ENCODE data around the gene IQSEC3. TPM values are rescaled to one million over a fixed set of nuclear protein-coding genes. Genes with fewer than 3 reads are reported as not detected.

Gene IQSEC3
- total RNA-seq, 1 experiment from 2014 or later = 0.55 TPM

DNA sequence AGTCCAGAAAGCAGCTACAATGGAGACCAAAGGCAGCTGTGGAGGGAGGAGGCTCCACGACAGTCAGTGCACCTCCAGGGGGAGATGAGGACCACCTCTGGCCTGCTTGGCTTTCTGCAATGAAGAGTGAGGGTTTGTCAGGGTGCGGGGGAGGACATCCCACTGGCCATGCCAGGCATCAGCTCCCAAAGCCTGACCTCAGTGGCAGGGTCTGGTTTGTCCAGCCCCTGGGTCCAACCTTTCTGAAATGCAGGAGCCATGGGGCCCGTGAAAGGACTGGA is 112.2 kb downstream of the IQSEC3 start:
- Histone ChIP-seq H4K20me1 (ENCODE audit: control insufficient read depth, insufficient read depth, insufficient read length) (no peaks in the 10 kb centered on the region), H3K79me1 (ENCODE audit: insufficient read depth, low read depth, low read length, poor library complexity, severe bottlenecking) (no peaks in the 10 kb centered on the region), H3K18ac (ENCODE audit: insufficient read length, low read depth, low read length) (no peak overlapping the region), H2BK20ac (ENCODE audit: low read depth, low read length, poor library complexity, severe bottlenecking) (no peak overlapping the region), H3K27me3 (ENCODE audit: insufficient read depth, low read length) (no peaks in the 10 kb centered on the region), H3K23me2 (ENCODE audit: insufficient read length, low read depth, low read length, poor library complexity, severe bottlenecking) (no peaks in the 10 kb centered on the region), H2BK12ac (ENCODE audit: insufficient read length, low read depth, low read length) (no peak overlapping the region), H3K23ac (ENCODE audit: insufficient read length, low read depth, low read length) (no peak overlapping the region), H3T11ph (ENCODE audit: low read length) (no peak overlapping the region), H4K91ac (ENCODE audit: insufficient read length, low read depth, low read length) (no peak overlapping the region), H3K9me3 (ENCODE audit: control insufficient read depth, low read depth, low read length) (no peaks in the 10 kb centered on the region), H3K4me1 (ENCODE audit: insufficient read depth, low read length) (peaks cover 4% of the 10 kb centered on the region; the same call in 1 of the 2 replicates), H2BK120ac (ENCODE audit: low read depth, low read length, poor library complexity, severe bottlenecking) (no peak overlapping the region), H2BK15ac (ENCODE audit: low read depth, low read length) (no peak overlapping the region), H4K5ac (ENCODE audit: insufficient read length, low read depth, low read length) (no peak overlapping the region), H3K4ac (ENCODE audit: low read depth, low read length) (no peak overlapping the region), H2BK5ac (ENCODE audit: insufficient read length, low read length) (no peak overlapping the region), H2AFZ (ENCODE audit: low read length) (no peak overlapping the region), H3K9ac (ENCODE audit: extremely low read depth, insufficient read length, low read length) (no peak overlapping the region), H3K4me2 (ENCODE audit: insufficient read depth, insufficient read length, low read length) (no peak overlapping the region), H2AK5ac (ENCODE audit: insufficient read length, low read length) (no peak overlapping the region), H3K56ac (ENCODE audit: insufficient read length, low read depth, low read length) (no peak overlapping the region), H4K8ac (replicated peaks; ENCODE audit: insufficient read length, low read depth, low read length) (peak overlapping the region; percentile 39), H3K14ac (ENCODE audit: insufficient read depth, low read length) (peak overlapping the region; percentile 49; the same call in 1 of the 2 replicates), H3K27ac (ENCODE audit: insufficient read length, low read depth, low read length) (no peak overlapping the region), H3K79me2 (ENCODE audit: insufficient read depth, low read length) (no peaks in the 10 kb centered on the region)
- Mint-ChIP-seq H3K4me3 (no peak overlapping the region; a peak in 1 of 5 replicates), H3K27me3 (ENCODE audit: low read depth) (peaks cover 4% of the 10 kb centered on the region), H3K36me3 (ENCODE audit: insufficient read depth in 1 of 3, low read depth in 3 of 3) (no peaks in the 10 kb centered on the region; a peak in 1 of 7 replicates), H3K27ac (peak overlapping the region in 1 of 3 experiments; percentile 55; a peak in 1 of 7 replicates), H3K4me1 (peaks cover 19 to 41% of the 10 kb centered on the region in 2 experiments), H3K9me3 (no peaks in the 10 kb centered on the region)
- TF ChIP-seq, protein P1, sequence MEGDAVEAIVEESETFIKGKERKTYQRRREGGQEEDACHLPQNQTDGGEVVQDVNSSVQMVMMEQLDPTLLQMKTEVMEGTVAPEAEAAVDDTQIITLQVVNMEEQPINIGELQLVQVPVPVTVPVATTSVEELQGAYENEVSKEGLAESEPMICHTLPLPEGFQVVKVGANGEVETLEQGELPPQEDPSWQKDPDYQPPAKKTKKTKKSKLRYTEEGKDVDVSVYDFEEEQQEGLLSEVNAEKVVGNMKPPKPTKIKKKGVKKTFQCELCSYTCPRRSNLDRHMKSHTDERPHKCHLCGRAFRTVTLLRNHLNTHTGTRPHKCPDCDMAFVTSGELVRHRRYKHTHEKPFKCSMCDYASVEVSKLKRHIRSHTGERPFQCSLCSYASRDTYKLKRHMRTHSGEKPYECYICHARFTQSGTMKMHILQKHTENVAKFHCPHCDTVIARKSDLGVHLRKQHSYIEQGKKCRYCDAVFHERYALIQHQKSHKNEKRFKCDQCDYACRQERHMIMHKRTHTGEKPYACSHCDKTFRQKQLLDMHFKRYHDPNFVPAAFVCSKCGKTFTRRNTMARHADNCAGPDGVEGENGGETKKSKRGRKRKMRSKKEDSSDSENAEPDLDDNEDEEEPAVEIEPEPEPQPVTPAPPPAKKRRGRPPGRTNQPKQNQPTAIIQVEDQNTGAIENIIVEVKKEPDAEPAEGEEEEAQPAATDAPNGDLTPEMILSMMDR (conservative IDR thresholded peaks at IDR 0.05) = no peak
- WGBS (ENCODE audit: extremely low coverage, insufficient read length, low lambda C conversion rate) = no CpG with 5 or more reads among the region's 3 CpGs
- no peak for DNase-seq

Data from H9 (cell line).